IMR-90 (cell line): Measurements from ENCODE around the gene VWDE. TPM values are rescaled to one million over a fixed set of nuclear protein-coding genes. Genes with fewer than 3 reads are reported as not detected.

Experiments
- ATAC-seq: fragments of 200-7000 bp; cut with Tn5 transposase; 2 replicates; pipeline ENCODE4 v1.9.1; 2020; ENCODE audit warnings: low read depth, mild to moderate bottlenecking, moderate library complexity
- BruUV-seq: library from RNA; stranded (reverse); fragments of 400-500 nt; replicated peaks from 2 replicates; lab custom pipeline; 2021; lab: Mats Ljungman, UMichigan
- CTCF ChIA-PET: fragments of 300-600 bp; formaldehyde crosslinking; extraction: SDS; loops from one replicate; lab custom pipeline; 2021; ENCODE audit warnings: antibody characterized with exemption; lab: Yijun Ruan, JAX
- POLR2A ChIA-PET: fragments of 300-600 bp; sonication (Branson Sonifier 250); formaldehyde crosslinking; loops from one replicate; lab custom pipeline; 2022; ENCODE audit warnings: antibody characterized with exemption; ENCODE audit not compliant: unreplicated experiment; lab: Charles Lee
- DNase-seq: peaks from one replicate; pipeline ENCODE4 v3.0.0; 2013
- H2AFZ ChIP-seq: replicated peaks from 2 replicates; pipeline ENCODE3; 2013; ENCODE audit warnings: low read length, mild to moderate bottlenecking; ENCODE audit not compliant: poor library complexity
- H2AK5ac ChIP-seq: 2 replicates; pipeline ENCODE4 v1.6.1; 2013; ENCODE audit warnings: low read depth, low read length, inconsistent platforms
- H2AK9ac ChIP-seq: replicated peaks from 2 replicates; pipeline ENCODE3; 2013; ENCODE audit warnings: mild to moderate bottlenecking, low read depth, low read length, moderate library complexity; ENCODE audit not compliant: poor library complexity
- H2BK120ac ChIP-seq: 2 replicates; pipeline ENCODE4 v1.6.1; 2013; ENCODE audit warnings: low read depth, low read length, inconsistent platforms
- H2BK15ac ChIP-seq: 3 replicates; pipeline ENCODE4 v1.6.1; 2013; ENCODE audit warnings: low read depth, low read length, inconsistent platforms
- H2BK20ac ChIP-seq: 2 replicates; pipeline ENCODE4 v1.6.1; 2013; ENCODE audit warnings: low read depth, mild to moderate bottlenecking, inconsistent platforms, low read length, moderate library complexity
- H2BK5ac ChIP-seq: 2 replicates; pipeline ENCODE4 v1.6.1; 2013; ENCODE audit warnings: mild to moderate bottlenecking, low read depth, low read length, inconsistent platforms; ENCODE audit not compliant: poor library complexity, severe bottlenecking
- H3K14ac ChIP-seq: replicated peaks from 2 replicates; pipeline ENCODE4 v1.6.1; 2013; ENCODE audit warnings: low read depth, low read length, inconsistent platforms
- H3K18ac ChIP-seq: 2 replicates; pipeline ENCODE4 v1.6.1; 2013; ENCODE audit warnings: low read depth, low read length, control low read depth
- H3K23ac ChIP-seq: 2 replicates; pipeline ENCODE4 v1.6.1; 2013; ENCODE audit warnings: low read depth, low read length, inconsistent platforms
- H3K27ac ChIP-seq: 2 replicates; pipeline ENCODE4 v1.5.1; 2013; ENCODE audit warnings: mild to moderate bottlenecking, control low read depth, low read length; ENCODE audit not compliant: insufficient read depth
- H3K27me3 ChIP-seq: 2 replicates; pipeline ENCODE4 v1.6.1; 2013; ENCODE audit warnings: low read length; ENCODE audit not compliant: control insufficient read depth, insufficient read depth
- H3K36me3 ChIP-seq: 2 replicates; pipeline ENCODE4 v1.6.1; 2013; ENCODE audit warnings: low read length, mixed read lengths; ENCODE audit not compliant: control insufficient read depth, insufficient read depth
- H3K4ac ChIP-seq: 2 replicates; pipeline ENCODE4 v1.6.1; 2013; ENCODE audit warnings: low read depth, low read length, inconsistent platforms
- H3K4me1 ChIP-seq: 2 replicates; pipeline ENCODE4 v1.6.1; 2013; ENCODE audit warnings: low read length, mixed read lengths; ENCODE audit not compliant: control insufficient read depth, insufficient read depth
- H3K4me2 ChIP-seq: 2 replicates; pipeline ENCODE4 v1.6.1; 2013; ENCODE audit warnings: low read depth, mild to moderate bottlenecking, control low read depth, low read length, moderate library complexity
- H3K4me3 ChIP-seq: 2 replicates; pipeline ENCODE4 v1.5.1; 2013; ENCODE audit warnings: low read depth, mild to moderate bottlenecking, control low read depth, low read length, moderate library complexity; ENCODE audit not compliant: insufficient read depth
- H3K56ac ChIP-seq: 2 replicates; pipeline ENCODE4 v1.6.1; 2013; ENCODE audit warnings: low read length, inconsistent platforms; ENCODE audit not compliant: insufficient read depth; ENCODE audit errors: extremely low read depth
- H3K79me1 ChIP-seq, 2 experiments: 2 replicates each; pipeline ENCODE4 v1.6.1; 2013; ENCODE audit warnings: low read length in 2 of 2, inconsistent platforms in 1 of 2, low read depth in 1 of 2
- H3K9ac ChIP-seq: 2 replicates; pipeline ENCODE4 v1.6.1; 2013; ENCODE audit warnings: low read depth, low read length, control low read depth
- H3K9me1 ChIP-seq: 2 replicates; pipeline ENCODE4 v1.6.1; 2013; ENCODE audit warnings: low read length, inconsistent platforms; ENCODE audit not compliant: insufficient read depth
- H3K9me3 ChIP-seq: 2 replicates; pipeline ENCODE4 v1.6.1; 2013; ENCODE audit warnings: low read length; ENCODE audit not compliant: control insufficient read depth, insufficient read depth
- H4K20me1 ChIP-seq: 2 replicates; pipeline ENCODE4 v1.6.1; 2013; ENCODE audit warnings: low read length, inconsistent platforms; ENCODE audit not compliant: insufficient read depth
- H4K5ac ChIP-seq: 2 replicates; pipeline ENCODE4 v1.6.1; 2013; ENCODE audit warnings: mild to moderate bottlenecking, low read depth, low read length, control low read depth
- H4K8ac ChIP-seq, 2 experiments: 2 replicates each; pipeline ENCODE4 v1.6.1; 2013; ENCODE audit warnings: low read depth in 2 of 2, low read length in 2 of 2, control low read depth in 1 of 2, inconsistent platforms in 1 of 2
- H4K91ac ChIP-seq: 2 replicates; pipeline ENCODE4 v1.6.1; 2013; ENCODE audit warnings: low read depth, low read length, inconsistent platforms; ENCODE audit not compliant: insufficient read depth
- RFX5 ChIP-seq: IDR thresholded peaks from 2 replicates; pipeline ENCODE4 v1.8.0; 2012; ENCODE audit warnings: low read depth, mild to moderate bottlenecking, low read length, moderate library complexity
- WGBS, 2 experiments: methylation state at CpG; one replicate each; pipeline versions ENCODE4 v1.1.5 to v1.1.7; 2013; ENCODE audit warnings: missing lambda C conversion rate in 2 of 2; ENCODE audit not compliant: insufficient read length in 1 of 2; ENCODE audit errors: extremely low coverage in 2 of 2; 5-methylcytosine and 5-hydroxymethylcytosine counted together
- dilution Hi-C: fragments of 300-500 bp; cut with HindIII; formaldehyde crosslinking; loops from one replicate; pipeline ENCODE4 v1.14.3; 2018; ENCODE audit warnings: low sequenced_read_pairs; ENCODE audit not compliant: unreplicated experiment
- in situ Hi-C: fragments of 300-500 bp; cut with MboI; formaldehyde crosslinking; loops from 3 replicates; pipeline ENCODE4 v1.14.3; 2019; ENCODE audit warnings: low sequenced_read_pairs, inconsistent platforms, mixed read lengths
- intact Hi-C: fragments of 100-400 bp; cut with micrococcal nuclease; formaldehyde crosslinking; loops from 2 replicates; pipeline ENCODE4 v1.10.0; 2022
- polyA plus RNA-seq, 3 experiments: library from polyadenylated mRNA; depleted of rRNA; stranded (reverse); fragments of >200 nt; gene quantifications; 2 replicates each; pipeline ENCODE4 v1.2.3, GENCODE V29; 2012; ENCODE audit warnings: low replicate concordance in 1 of 3
- total RNA-seq: library from RNA; depleted of rRNA; stranded (reverse); fragments of >200 nt; gene quantifications from 2 replicates; pipeline ENCODE4 v1.2.3, GENCODE V29; 2012

The VWDE gene
- total and polyA plus RNA-seq, 2 of the 4 experiments (the other 2 are of a cell fraction) = 0.05 to 0.18 TPM

- Histone ChIP-seq H3K14ac (no peak overlapping the region), H2BK120ac (no peak overlapping the region), H3K4me1 (no peaks in the 10 kb centered on the region), H3K9me3 (no peaks in the 10 kb centered on the region), H4K20me1 (no peaks in the 10 kb centered on the region), H2BK15ac (no peak overlapping the region), H4K5ac (no peak overlapping the region), H2AK5ac (no peak overlapping the region), H3K4me3 (no peak overlapping the region), H3K4me2 (no peak overlapping the region), H3K23ac (no peak overlapping the region), H3K4ac (no peak overlapping the region), H3K79me1 (no peaks in the 10 kb centered on the region), H3K9me1 (no peaks in the 10 kb centered on the region), H4K8ac (no peak overlapping the region), H2BK20ac (no peak overlapping the region), H2BK5ac (no peak overlapping the region), H3K36me3 (no peaks in the 10 kb centered on the region), H3K27me3 (no peaks in the 10 kb centered on the region), H3K56ac (no peak overlapping the region), H4K91ac (no peak overlapping the region), H2AK9ac (no peak overlapping the region), H3K27ac (no peak overlapping the region), H3K18ac (no peak overlapping the region), H2AFZ (no peak overlapping the region), H3K9ac (no peak overlapping the region)
- in situ Hi-C loops = no loop called here
- TF ChIP-seq RFX5 = no peak
- ATAC-seq = no peak
- CTCF ChIA-PET = no interaction called here
- no CpG with 5 or more reads among the region's 1 CpG for WGBS, 2 experiments
- no peak for DNase-seq
- intact Hi-C loops = no loop called here
- POLR2A ChIA-PET = no interaction called here
- dilution Hi-C loops = no loop called here
- BruUV-seq = no TSS peak
These were observed 21.6 kb upstream of the VWDE start for GRCh38 chr7:12425311-12425710.
